Fibroblast of mammary gland (primary cell): ENCODE data around the gene EGR1.

Experiments used
- DNase-seq: peaks from one replicate; pipeline ENCODE4 v3.0.0-alpha.2; 2010; ENCODE audit warnings: low read depth
- H3K4me3 ChIP-seq: 2 replicates; pipeline ENCODE4 v1.5.1; 2011; ENCODE audit warnings: low read depth, mild to moderate bottlenecking, low read length, moderate library complexity; ENCODE audit not compliant: control insufficient read depth
- TF ChIP-seq, protein P1 (sequence below): conservative IDR thresholded peaks from 2 replicates; pipeline ENCODE4 v1.5.1; 2011; ENCODE audit warnings: low read depth, low read length, inconsistent platforms; ENCODE audit not compliant: control insufficient read depth, insufficient read depth

Gene EGR1

DNA sequence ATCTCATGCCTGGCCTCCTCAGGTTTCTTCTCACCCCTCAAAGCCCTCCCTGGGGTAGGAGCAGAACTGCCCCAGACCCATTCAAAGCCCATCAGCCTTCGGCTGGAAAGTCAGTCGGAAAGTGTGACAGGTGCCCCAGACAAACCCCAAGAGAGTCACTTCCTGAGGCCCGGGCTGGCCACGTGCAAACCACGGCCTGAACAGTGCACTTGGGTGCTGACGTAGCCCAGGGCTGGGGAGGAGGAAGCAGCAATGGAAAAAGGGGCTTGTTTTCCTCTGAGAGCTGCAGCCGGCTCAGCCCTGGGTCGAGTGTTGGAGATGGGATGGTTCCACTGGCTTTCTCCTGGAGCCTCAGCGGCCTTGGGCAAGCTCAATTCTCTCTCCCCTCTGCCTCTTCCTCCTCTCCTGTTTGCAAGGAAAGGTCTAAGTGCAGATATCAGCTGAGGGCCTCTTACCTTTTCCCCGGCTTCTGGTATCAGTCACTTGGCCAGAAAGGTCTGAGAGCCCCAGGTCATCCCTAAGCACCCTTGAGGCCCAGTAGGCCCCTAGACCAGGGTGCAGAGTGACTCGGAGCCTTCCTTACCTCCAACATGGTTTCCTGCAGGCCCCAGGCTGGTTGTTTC is 5.9 kb upstream of the EGR1 start:
- TF ChIP-seq, protein P1, sequence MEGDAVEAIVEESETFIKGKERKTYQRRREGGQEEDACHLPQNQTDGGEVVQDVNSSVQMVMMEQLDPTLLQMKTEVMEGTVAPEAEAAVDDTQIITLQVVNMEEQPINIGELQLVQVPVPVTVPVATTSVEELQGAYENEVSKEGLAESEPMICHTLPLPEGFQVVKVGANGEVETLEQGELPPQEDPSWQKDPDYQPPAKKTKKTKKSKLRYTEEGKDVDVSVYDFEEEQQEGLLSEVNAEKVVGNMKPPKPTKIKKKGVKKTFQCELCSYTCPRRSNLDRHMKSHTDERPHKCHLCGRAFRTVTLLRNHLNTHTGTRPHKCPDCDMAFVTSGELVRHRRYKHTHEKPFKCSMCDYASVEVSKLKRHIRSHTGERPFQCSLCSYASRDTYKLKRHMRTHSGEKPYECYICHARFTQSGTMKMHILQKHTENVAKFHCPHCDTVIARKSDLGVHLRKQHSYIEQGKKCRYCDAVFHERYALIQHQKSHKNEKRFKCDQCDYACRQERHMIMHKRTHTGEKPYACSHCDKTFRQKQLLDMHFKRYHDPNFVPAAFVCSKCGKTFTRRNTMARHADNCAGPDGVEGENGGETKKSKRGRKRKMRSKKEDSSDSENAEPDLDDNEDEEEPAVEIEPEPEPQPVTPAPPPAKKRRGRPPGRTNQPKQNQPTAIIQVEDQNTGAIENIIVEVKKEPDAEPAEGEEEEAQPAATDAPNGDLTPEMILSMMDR: no peak
- no peak overlapping the region for H3K4me3 ChIP-seq
- DNase-seq: no peak

DNA sequence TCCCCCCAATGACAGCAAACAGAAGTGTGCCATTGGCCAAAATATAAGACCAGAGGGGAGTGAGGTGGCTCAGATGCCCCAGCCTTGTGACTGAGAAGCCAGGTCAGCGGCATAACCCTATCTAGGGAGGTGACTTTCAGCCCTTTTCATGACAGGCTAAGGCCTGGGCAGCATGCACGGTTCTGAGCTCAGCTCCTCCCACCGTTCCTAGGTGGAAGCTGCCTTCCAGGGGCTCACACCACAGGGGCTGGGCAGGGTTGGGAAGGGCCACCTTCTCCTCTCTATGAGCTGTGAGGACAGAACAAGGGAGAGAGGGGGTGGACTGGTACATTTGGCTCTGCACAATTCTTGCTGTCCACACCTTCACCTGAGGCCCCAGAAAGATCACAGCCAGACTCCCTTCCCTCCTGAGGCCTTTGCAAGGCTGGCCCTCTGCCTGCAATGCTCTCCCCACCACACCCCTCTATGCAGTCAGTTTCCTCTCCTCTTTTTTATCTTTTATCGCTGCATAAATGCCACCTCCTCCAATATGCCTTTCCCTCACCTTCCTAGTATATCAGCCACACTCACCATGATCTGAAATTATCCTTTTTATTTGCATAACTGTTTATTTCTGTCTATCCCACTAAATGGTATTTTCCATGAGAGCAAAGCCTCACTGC is 5.1 kb upstream of the EGR1 start:
- TF ChIP-seq, protein P1: no peak
- no peak overlapping the region for H3K4me3 ChIP-seq
- DNase-seq: no peak

DNA sequence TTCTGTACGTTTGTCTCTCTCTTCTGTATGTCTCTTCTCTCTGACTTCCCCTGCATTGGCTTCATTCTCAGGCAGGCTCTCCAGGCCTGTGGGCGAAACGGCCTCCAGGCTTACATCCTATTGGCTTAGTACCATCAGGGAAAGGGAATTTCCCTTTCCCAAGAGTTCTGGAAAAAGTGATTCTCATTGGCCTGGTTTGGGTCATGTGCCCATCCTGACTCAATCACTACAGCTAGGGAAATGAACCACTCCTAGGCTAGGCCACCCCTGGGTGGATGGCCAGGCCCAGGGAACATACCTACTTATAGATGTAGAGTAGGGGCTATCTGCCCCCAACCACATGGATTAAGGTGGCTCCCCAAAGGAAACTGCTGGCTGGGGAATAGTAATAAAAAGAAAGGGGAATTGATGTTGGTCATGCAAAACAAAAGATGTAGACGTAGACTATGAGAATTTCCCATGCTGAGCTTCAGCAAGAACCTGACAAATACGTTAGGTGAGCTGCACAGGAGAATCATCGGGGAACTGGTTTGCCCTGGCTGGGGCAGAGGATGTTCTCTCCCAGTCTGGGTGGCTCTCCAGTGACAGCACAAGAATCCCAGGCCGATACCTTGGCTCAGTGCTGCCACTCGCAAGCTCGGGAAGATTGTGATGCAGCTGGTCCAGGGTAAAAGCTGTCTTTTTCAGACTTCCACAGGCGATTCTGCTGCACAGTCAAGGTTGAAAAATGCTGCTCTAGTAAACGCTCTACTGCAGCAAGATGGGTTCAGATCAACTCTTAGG is 3.7 kb upstream of the EGR1 start:
- H3K4me3 ChIP-seq: no peak overlapping the region
- TF ChIP-seq, protein P1: no peak
- DNase-seq: peak; percentile 91

DNA sequence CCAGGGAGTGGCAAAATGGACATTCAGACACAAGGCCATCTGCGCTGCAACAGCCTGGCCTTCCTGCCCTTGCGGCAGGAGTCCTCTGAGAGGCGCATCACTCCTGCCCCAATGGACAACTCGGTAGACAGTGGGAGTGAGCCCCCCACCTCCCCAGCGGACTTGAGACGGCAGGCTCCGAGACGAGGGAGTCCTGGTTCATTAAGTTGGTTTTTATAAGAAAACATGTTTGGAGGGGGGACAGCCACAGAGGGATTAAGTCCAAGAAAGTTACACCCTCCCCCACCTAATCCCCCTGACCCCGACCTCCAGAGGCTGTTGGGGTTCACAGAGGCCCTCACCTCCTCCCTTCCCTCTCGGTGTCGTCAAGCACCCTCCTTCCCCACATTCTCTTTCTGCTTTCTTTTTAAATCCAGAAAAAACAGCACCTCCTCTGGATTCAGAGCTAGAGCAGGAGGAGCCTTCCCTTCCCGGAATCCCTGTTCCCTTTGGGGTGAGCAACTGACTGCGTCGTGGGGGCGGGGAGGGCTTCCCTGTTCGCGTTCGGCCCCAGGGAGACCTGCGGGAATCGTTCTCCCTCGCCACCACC is 1.8 kb upstream of the EGR1 start:
- TF ChIP-seq, protein P1: peak; percentile 19
- peak overlapping the region; percentile 74 for H3K4me3 ChIP-seq
- DNase-seq: no peak

DNA sequence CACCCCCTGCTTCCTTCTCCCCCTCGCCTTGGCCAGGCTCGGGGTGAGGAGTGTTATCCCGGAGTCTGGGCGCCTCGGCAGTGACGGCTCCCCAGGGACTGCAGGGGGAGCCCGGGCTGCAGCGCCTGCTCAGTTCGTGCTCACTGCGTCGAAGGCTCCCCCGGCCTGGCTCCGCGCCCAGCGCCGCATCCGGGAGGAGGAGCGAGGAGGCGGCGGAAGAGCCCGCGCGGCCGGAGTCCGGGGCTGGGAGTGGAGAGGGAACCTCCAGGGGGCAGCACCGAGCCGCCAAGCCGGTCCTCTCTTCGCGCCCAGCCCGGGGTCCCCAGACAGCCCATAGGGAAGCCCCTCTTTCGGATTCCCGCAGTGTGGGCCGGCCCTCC is 1.3 kb upstream of the EGR1 start:
- DNase-seq: peak; percentile 93
- TF ChIP-seq, protein P1: peak; percentile 55
- H3K4me3 ChIP-seq: peak overlapping the region; percentile 74

DNA sequence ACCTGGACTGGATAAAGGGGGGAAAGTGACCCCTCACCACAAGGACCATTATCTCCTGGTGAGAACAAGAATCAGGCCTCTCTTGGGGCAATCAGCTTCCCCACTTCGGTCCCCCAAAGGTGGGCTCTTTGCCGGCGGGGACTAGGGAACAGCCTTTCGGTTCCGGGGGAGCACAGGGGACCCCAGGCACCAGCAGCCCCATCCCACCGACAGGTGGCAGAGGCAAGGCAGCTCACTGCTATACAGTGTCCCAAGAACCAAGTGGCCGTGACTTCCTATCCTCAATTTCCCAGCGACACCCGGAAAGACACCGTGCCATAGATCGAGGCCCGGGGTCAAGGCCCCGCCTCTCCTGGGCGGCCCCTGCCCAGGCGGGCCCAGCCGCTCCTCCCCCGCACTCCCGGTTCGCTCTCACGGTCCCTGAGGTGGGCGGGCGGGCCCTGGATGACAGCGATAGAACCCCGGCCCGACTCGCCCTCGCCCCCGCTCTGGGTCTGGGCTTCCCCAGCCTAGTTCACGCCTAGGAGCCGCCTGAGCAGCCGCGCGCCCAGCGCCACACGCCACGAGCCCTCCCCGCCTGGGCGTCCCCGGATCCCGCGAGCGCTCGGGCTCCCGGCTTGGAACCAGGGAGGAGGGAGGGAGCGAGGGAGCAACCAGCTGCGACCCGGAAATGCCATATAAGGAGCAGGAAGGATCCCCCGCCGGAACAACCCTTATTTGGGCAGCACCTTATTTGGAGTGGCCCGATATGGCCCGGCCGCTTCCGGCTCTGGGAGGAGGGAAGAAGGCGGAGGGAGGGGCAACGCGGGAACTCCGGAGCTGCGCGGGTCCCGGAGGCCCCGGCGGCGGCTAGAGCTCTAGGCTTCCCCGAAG is 655 bp upstream of the EGR1 start:
- peak overlapping the region; percentile 74 for H3K4me3 ChIP-seq
- TF ChIP-seq, protein P1: no peak
- DNase-seq: peak; percentile 98
